ENCODE measurements around the gene ZNF608. TPM values are rescaled to one million over a fixed set of nuclear protein-coding genes. Genes with fewer than 3 reads are reported as not detected.

The ZNF608 gene, protein sequence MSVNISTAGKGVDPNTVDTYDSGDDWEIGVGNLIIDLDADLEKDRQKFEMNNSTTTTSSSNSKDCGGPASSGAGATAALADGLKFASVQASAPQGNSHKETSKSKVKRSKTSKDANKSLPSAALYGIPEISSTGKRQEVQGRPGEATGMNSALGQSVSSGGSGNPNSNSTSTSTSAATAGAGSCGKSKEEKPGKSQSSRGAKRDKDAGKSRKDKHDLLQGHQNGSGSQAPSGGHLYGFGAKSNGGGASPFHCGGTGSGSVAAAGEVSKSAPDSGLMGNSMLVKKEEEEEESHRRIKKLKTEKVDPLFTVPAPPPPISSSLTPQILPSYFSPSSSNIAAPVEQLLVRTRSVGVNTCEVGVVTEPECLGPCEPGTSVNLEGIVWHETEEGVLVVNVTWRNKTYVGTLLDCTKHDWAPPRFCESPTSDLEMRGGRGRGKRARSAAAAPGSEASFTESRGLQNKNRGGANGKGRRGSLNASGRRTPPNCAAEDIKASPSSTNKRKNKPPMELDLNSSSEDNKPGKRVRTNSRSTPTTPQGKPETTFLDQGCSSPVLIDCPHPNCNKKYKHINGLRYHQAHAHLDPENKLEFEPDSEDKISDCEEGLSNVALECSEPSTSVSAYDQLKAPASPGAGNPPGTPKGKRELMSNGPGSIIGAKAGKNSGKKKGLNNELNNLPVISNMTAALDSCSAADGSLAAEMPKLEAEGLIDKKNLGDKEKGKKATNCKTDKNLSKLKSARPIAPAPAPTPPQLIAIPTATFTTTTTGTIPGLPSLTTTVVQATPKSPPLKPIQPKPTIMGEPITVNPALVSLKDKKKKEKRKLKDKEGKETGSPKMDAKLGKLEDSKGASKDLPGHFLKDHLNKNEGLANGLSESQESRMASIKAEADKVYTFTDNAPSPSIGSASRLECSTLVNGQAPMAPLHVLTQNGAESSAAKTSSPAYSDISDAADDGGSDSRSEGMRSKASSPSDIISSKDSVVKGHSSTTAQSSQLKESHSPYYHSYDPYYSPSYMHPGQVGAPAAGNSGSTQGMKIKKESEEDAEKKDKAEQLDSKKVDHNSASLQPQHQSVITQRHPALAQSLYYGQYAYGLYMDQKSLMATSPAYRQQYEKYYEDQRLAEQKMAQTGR (N-terminal part only)
- total RNA-seq (2014; rRNA removed), result 0.95 and 1.2 TPM in 2 replicates
- Bru-seq, nascent RNA, result percentile 52 among the genes with signal in this experiment
- percentile 34 among the genes with signal in this experiment for BruChase-seq, experiment 1, labeled RNA remaining after a 6-hour chase
- BruChase-seq, experiment 2, labeled RNA remaining after a 2-hour chase, result percentile 43 among the genes with signal in this experiment
- long read RNA-seq, partial matches to known transcripts, result 2 of 2 reads
- long read RNA-seq, other reads (novel, unspliced or antisense), result 0 of 2 reads

DNA sequence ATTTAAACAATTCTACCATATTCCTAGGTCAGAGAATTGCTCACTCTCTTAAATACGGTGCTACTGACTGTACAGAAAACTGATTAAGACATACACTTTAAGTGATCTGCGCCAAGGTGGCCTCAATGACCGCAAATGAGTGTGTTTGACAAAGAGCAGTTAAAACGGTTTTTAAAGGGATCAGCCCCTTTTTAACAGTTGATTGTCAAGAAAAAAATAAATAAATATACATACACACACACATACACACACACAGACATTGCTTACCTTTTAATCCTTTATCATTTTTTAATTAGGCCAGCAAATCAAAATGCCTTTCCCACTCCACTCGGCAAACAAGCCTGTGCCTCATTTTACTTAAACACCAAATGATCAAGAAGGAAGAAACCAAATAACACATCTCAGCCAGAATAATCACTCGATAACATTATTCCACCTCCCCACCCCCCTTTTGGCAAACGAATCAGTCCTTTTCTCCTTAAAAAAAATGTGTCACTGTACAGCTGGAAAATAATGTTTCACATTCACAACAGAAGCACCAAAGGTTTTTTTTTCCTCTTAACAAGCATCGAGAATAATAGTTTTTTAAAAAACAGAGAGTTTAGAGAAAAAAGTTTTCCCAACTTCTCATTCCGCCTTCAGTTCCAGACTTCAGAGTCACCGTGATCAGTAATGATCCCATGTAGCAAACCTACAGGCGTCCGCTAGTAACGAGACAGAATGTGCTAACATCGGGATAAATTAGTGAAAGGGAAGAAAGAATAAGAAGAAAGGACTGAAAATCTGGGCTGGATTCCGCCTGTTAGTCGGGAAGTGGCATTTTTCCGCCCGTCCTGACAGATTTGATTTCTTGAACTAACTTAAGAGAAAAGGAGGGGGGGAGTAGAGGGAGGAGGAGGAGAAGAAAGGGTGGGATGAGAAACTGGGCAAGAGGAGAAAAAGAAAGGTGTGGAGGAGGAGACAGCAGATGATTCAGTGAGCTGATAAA, at the start of gene ZNF608:
ZNF608 (minus strand) TSS at position 712 of the 988 bp plus-strand sequence. CDS start 1,650 bp downstream, outside the sequence.
- H3K4me2 ChIP-seq (ENCODE audit: low read length), result peak within 1 kb of the TSS; percentile 99
- CTCF ChIA-PET, result interaction anchor here (0.6 to 0.7 kb wide), 3 partner anchors 335 to 932 kb away, joined by 3 to 9 read pairs (median 3); no protein-coding TSS in a partner anchor
- H3K27me3 ChIP-seq (ENCODE audit: low read length), result no peaks in the 10 kb centered on the region
- intact Hi-C loops (cut with micrococcal nuclease), result loop anchor here (2.0 to 10.0 kb wide), 10 partner anchors 45 to 1389 kb away; no protein-coding TSS in a partner anchor
- no peak for TF ChIP-seq EZH2 (IDR thresholded peaks at IDR 0.05; ENCODE audit: low read length, unreplicated experiment)
- TF ChIP-seq EZH2phosphoT487 (IDR thresholded peaks at IDR 0.05; ENCODE audit: borderline replicate concordance, low read length), result no peak
- TF ChIP-seq, protein P1, sequence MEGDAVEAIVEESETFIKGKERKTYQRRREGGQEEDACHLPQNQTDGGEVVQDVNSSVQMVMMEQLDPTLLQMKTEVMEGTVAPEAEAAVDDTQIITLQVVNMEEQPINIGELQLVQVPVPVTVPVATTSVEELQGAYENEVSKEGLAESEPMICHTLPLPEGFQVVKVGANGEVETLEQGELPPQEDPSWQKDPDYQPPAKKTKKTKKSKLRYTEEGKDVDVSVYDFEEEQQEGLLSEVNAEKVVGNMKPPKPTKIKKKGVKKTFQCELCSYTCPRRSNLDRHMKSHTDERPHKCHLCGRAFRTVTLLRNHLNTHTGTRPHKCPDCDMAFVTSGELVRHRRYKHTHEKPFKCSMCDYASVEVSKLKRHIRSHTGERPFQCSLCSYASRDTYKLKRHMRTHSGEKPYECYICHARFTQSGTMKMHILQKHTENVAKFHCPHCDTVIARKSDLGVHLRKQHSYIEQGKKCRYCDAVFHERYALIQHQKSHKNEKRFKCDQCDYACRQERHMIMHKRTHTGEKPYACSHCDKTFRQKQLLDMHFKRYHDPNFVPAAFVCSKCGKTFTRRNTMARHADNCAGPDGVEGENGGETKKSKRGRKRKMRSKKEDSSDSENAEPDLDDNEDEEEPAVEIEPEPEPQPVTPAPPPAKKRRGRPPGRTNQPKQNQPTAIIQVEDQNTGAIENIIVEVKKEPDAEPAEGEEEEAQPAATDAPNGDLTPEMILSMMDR (conservative IDR thresholded peaks at IDR 0.05; ENCODE audit: low read depth, low read length), result no peak
- BruUV-seq (replicated peaks), result TSS peak; percentile 34
- DNase-seq (peak; percentile 50), ATAC-seq (peak; percentile 8; the same call in 1 of the 2 replicates)
- H3K79me2 ChIP-seq (ENCODE audit: low read length), result no peaks in the 10 kb centered on the region
- H3F3A ChIP-seq (ENCODE audit: low read length, unreplicated experiment), result no peaks in the 10 kb centered on the region
- H3K36me3 ChIP-seq (ENCODE audit: low read depth, low read length), result no peaks in the 10 kb centered on the region
- peaks cover 52% of the 10 kb centered on the region for H3K4me1 ChIP-seq (ENCODE audit: insufficient read depth, low read length)
- no peaks in the 10 kb centered on the region for H3K9me3 ChIP-seq (ENCODE audit: low read length)
- H3K9ac ChIP-seq (ENCODE audit: low read length), result peak within 1 kb of the TSS; percentile 63
- peak within 1 kb of the TSS; percentile 99 for H2AFZ ChIP-seq (ENCODE audit: low read length)
- POLR2A ChIA-PET (ENCODE audit: unreplicated experiment), result interaction anchor here (0.7 kb wide), 1 partner anchor 143 kb away, joined by 12 read pairs; no protein-coding TSS in a partner anchor
- H4K20me1 ChIP-seq (ENCODE audit: low read length), result no peaks in the 10 kb centered on the region
- peak within 1 kb of the TSS; percentile 39 for H3K27ac ChIP-seq (ENCODE audit: low read length)
- no peaks in the 10 kb centered on the region for H3K9me2 ChIP-seq (replicated peaks; ENCODE audit: low read length)
- peak within 1 kb of the TSS; percentile 89 for H3K4me3 ChIP-seq (ENCODE audit: low read length)

DNA sequence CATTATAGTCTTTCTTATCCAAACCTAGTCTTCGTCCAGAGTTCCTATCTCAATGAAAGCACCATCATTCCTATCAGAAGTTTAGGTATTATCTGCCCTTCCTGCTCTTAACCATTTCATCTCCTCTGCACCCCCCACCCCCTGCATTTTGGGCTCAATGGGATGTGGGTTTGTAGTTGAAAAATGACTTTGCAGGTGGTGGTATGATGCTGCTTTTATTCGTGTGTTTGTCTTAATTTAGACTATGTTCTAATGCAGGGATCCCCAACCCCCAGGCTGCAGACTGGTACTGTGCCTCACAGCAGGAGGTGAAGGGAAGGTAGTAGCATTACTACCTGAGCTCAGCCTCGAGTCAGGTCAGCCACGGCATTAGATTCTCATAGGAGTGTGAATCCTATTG, 49.4 kb upstream of the ZNF608 start:
- Histone ChIP-seq H2AFZ (ENCODE audit: low read length) (no peak overlapping the region), H3K9me2 (replicated peaks; ENCODE audit: low read length) (no peaks in the 10 kb centered on the region), H3K79me2 (ENCODE audit: low read length) (no peaks in the 10 kb centered on the region), H3F3A (ENCODE audit: low read length, unreplicated experiment) (no peaks in the 10 kb centered on the region), H3K9me3 (ENCODE audit: low read length) (no peaks in the 10 kb centered on the region), H3K36me3 (ENCODE audit: low read depth, low read length) (no peaks in the 10 kb centered on the region), H3K4me1 (ENCODE audit: insufficient read depth, low read length) (peaks cover 2% of the 10 kb centered on the region), H3K4me3 (ENCODE audit: low read length) (no peak overlapping the region), H3K27me3 (ENCODE audit: low read length) (no peaks in the 10 kb centered on the region), H3K4me2 (ENCODE audit: low read length) (no peak overlapping the region), H4K20me1 (ENCODE audit: low read length) (no peaks in the 10 kb centered on the region), H3K9ac (ENCODE audit: low read length) (no peak overlapping the region), H3K27ac (ENCODE audit: low read length) (no peak overlapping the region)
- ChIA-PET POLR2A (ENCODE audit: unreplicated experiment) (no interaction called here), CTCF (no interaction called here)
- intact Hi-C loops (cut with micrococcal nuclease), result no loop called here
- no peak for DNase-seq
- TF ChIP-seq EZH2phosphoT487 (IDR thresholded peaks at IDR 0.05; ENCODE audit: borderline replicate concordance, low read length) (no peak), EZH2 (IDR thresholded peaks at IDR 0.05; ENCODE audit: low read length, unreplicated experiment) (no peak)
- TF ChIP-seq, protein P1 (conservative IDR thresholded peaks at IDR 0.05; ENCODE audit: low read depth, low read length), result no peak
- no peak for ATAC-seq
- no TSS peak for BruUV-seq (replicated peaks)

Data from PC-3 (cell line).